GM12878 (cell line): ENCODE measurements around the gene NPL. TPM values are rescaled to one million over a fixed set of nuclear protein-coding genes. Genes with fewer than 3 reads are reported as not detected.

Experiments used
- ATAC-seq: fragments of 200-7000 bp; cut with Tn5 transposase; 3 replicates; pipeline ENCODE4 v1.9.1; 2020; ENCODE audit warnings: mild to moderate bottlenecking, moderate library complexity
- BruUV-seq: library from RNA; stranded (reverse); fragments of 400-500 nt; replicated peaks from 2 replicates; lab custom pipeline; 2021; lab: Mats Ljungman, UMichigan
- CTCF ChIA-PET: fragments of 300-600 bp; sonication (Branson Sonifier 250); formaldehyde crosslinking; extraction: SDS; loops from one replicate; lab custom pipeline; 2021; ENCODE audit warnings: inconsistent platforms; lab: Yijun Ruan, JAX
- POLR2A ChIA-PET: fragments of 350-600 bp; formaldehyde crosslinking; extraction: SDS; loops from one replicate; lab custom pipeline; 2021; ENCODE audit warnings: inconsistent platforms; lab: Charles Lee
- RAD21 ChIA-PET: fragments of 300-600 bp; sonication (Branson Sonifier 250); formaldehyde crosslinking; loops from one replicate; lab custom pipeline; 2023; ENCODE audit warnings: antibody characterized with exemption; ENCODE audit not compliant: unreplicated experiment; lab: Charles Lee
- SMC1A ChIA-PET: fragments of 300-600 bp; sonication (Branson Sonifier 250); formaldehyde crosslinking; loops from one replicate; lab custom pipeline; 2023; ENCODE audit not compliant: unreplicated experiment, uncharacterized antibody; lab: Charles Lee
- DNase-seq: peaks from one replicate; pipeline ENCODE4 v3.0.0-alpha.2; 2011; ENCODE audit warnings: low read depth, low spot score
- FAIRE-seq: peaks from 3 replicates; lab custom pipeline; 2011; peaks lifted over from hg19 to GRCh38; lab: Jason Lieb, UNC
- H2AFZ ChIP-seq: 2 replicates; pipeline ENCODE4 v1.6.0; 2011; ENCODE audit warnings: low read depth, low read length, control low read depth; ENCODE audit not compliant: control insufficient read depth
- H3K27ac ChIP-seq: 2 replicates; pipeline ENCODE4 v1.5.1; 2011; ENCODE audit warnings: control low read depth; ENCODE audit not compliant: control insufficient read depth, insufficient read depth
- H3K27me3 ChIP-seq, 2 experiments: replicated peaks in 1 of 2; 2 replicates each; pipeline versions ENCODE4 v1.6.0 to v1.6.1; 2011; ENCODE audit warnings: low read length in 1 of 2; ENCODE audit not compliant: control insufficient read depth in 2 of 2, insufficient read depth in 2 of 2
- H3K36me3 ChIP-seq, 2 experiments: 2 replicates each; pipeline ENCODE4 v1.5.1; 2011; ENCODE audit warnings: low read length in 1 of 2; ENCODE audit not compliant: control insufficient read depth in 2 of 2, insufficient read depth in 2 of 2
- H3K4me1 ChIP-seq: 2 replicates; pipeline ENCODE4 v1.6.1; 2011; ENCODE audit warnings: mild to moderate bottlenecking, low read length, moderate library complexity, mixed read lengths; ENCODE audit not compliant: control insufficient read depth, insufficient read depth
- H3K4me2 ChIP-seq: 2 replicates; pipeline ENCODE4 v1.6.0; 2011; ENCODE audit warnings: control low read depth; ENCODE audit not compliant: control insufficient read depth, insufficient read depth
- H3K4me3 ChIP-seq: fragments of 200-600 bp; sonication (generic); 2 replicates; pipeline ENCODE4 v1.5.1; 2016
- H3K79me2 ChIP-seq: 2 replicates; pipeline ENCODE4 v1.6.0; 2011; ENCODE audit warnings: low read length; ENCODE audit not compliant: control insufficient read depth, insufficient read depth
- H3K9ac ChIP-seq: 2 replicates; pipeline ENCODE4 v1.8.0; 2011; ENCODE audit warnings: low read length, control low read depth, mixed read lengths; ENCODE audit not compliant: control insufficient read depth, insufficient read depth
- H3K9me3 ChIP-seq: replicated peaks from 3 replicates; pipeline ENCODE4 v1.5.1; 2011; ENCODE audit warnings: mild to moderate bottlenecking, low read length; ENCODE audit not compliant: control insufficient read depth, insufficient read depth
- H4K20me1 ChIP-seq: 2 replicates; pipeline ENCODE4 v1.6.0; 2011; ENCODE audit not compliant: control insufficient read depth, insufficient read depth
- CBFB ChIP-seq: IDR thresholded peaks from 2 replicates; pipeline ENCODE4 v1.6.1; 2016; ENCODE audit warnings: antibody characterized with exemption, low read depth
- DPF2 ChIP-seq: fragments of 450-650 bp; IDR thresholded peaks from 2 replicates; pipeline ENCODE4 v1.6.1; 2017; ENCODE audit warnings: mild to moderate bottlenecking
- E4F1 ChIP-seq: fragments of 450-650 bp; IDR thresholded peaks from 2 replicates; pipeline ENCODE4 v1.6.1; 2018; ENCODE audit warnings: borderline replicate concordance, mild to moderate bottlenecking; ENCODE audit not compliant: partially characterized antibody
- KLF5 ChIP-seq: fragments of 450-650 bp; IDR thresholded peaks from 2 replicates; pipeline ENCODE4 v1.6.1; 2014; ENCODE audit warnings: mild to moderate bottlenecking; ENCODE audit not compliant: partially characterized antibody
- NFYB ChIP-seq: IDR thresholded peaks from 2 replicates; pipeline ENCODE4 v1.6.1; 2011; ENCODE audit warnings: low read depth, mild to moderate bottlenecking, low read length, improper control_type of control experiment, moderate library complexity; ENCODE audit not compliant: insufficient read depth
- PML ChIP-seq: IDR thresholded peaks from 2 replicates; pipeline ENCODE4 v1.6.1; 2012; ENCODE audit warnings: low read length, inconsistent platforms
- ZNF274 ChIP-seq: IDR thresholded peaks from one replicate; pipeline ENCODE4 v1.8.0; 2011; ENCODE audit not compliant: insufficient read length, insufficient read depth
- WGBS: methylation state at CpG from one replicate; pipeline ENCODE4 v1.1.6; 2016; ENCODE audit warnings: low lambda C conversion rate; ENCODE audit not compliant: insufficient replicate concordance, insufficient coverage; ENCODE audit errors: missing lambda C conversion rate; 5-methylcytosine and 5-hydroxymethylcytosine counted together
- in situ Hi-C: fragments of 300-500 bp; cut with MboI; formaldehyde crosslinking; loops from 9 replicates; pipeline ENCODE4 v1.14.3; 2018; ENCODE audit warnings: mixed read lengths
- intact Hi-C: fragments of 100-400 bp; cut with micrococcal nuclease; formaldehyde crosslinking; loops from one replicate; pipeline ENCODE4 v1.14.2; 2022; ENCODE audit not compliant: unreplicated experiment
- polyA plus RNA-seq, 11 experiments: library from polyadenylated mRNA; depleted of rRNA in 4 of 11; unstranded in 6 of 11; stranded (reverse) in 5 of 11; fragments of >200 nt; fragmentation: Nextera tagmentation in 4 of 11; fragmentation: Illumina TruSeq in 1 of 11; extraction: Ambion mirVana in 4 of 11; extraction: Trizol in 1 of 11; gene quantifications; 1 replicate in 1 of 11; 2 replicates in 10 of 11; pipeline versions ENCODE4 v1.2.1 to v1.2.3, GENCODE V29; 2011 to 2016; ENCODE audit warnings: inconsistent platforms in 2 of 11, missing spikeins in 2 of 11, low read depth in 1 of 11
- total RNA-seq, 4 experiments: library from RNA; depleted of rRNA in 3 of 4; stranded (reverse); fragments of >200 nt in 3 of 4; fragmentation: Illumina TruSeq in 1 of 4; extraction: Trizol in 1 of 4; gene quantifications; 2 replicates each; pipeline versions ENCODE4 v1.2.1 to v1.2.3, GENCODE V29; 2013 to 2021
- TF ChIP-seq, protein P1 (sequence below): fragments of 450-650 bp; IDR thresholded peaks from 2 replicates; pipeline ENCODE4 v1.6.1; 2017; ENCODE audit warnings: mild to moderate bottlenecking, low read depth, inconsistent platforms; ENCODE audit not compliant: poor library complexity, severe bottlenecking

The NPL gene
- total and polyA plus RNA-seq, 10 of the 15 experiments (the other 5 are each of a cell fraction or from before 2014, with no cell fraction given) = 5.3 to 19.2 (median 10.0) TPM

- ATAC-seq (no peak), DNase-seq (no peak), FAIRE-seq (no peak)
- Histone ChIP-seq H2AFZ (no peak overlapping the region), H3K4me3 (no peak overlapping the region), H3K4me1 (no peaks in the 10 kb centered on the region), H3K79me2 (no peaks in the 10 kb centered on the region), H3K27me3 (no peaks in the 10 kb centered on the region), H4K20me1 (no peaks in the 10 kb centered on the region), H3K9me3 (no peaks in the 10 kb centered on the region), H3K9ac (no peak overlapping the region), H3K4me2 (no peak overlapping the region), H3K27ac (no peak overlapping the region), H3K36me3 (no peaks in the 10 kb centered on the region)
- no TSS peak for BruUV-seq
- RAD21 ChIA-PET = no interaction called here
- 43% methylated on average over 2 of the region's 2 CpGs for WGBS
- intact Hi-C loops = no loop called here
- TF ChIP-seq CBFB (no peak), DPF2 (no peak), PML (no peak), ZNF274 (no peak), KLF5 (no peak), NFYB (no peak), E4F1 (no peak)
- TF ChIP-seq, protein P1, sequence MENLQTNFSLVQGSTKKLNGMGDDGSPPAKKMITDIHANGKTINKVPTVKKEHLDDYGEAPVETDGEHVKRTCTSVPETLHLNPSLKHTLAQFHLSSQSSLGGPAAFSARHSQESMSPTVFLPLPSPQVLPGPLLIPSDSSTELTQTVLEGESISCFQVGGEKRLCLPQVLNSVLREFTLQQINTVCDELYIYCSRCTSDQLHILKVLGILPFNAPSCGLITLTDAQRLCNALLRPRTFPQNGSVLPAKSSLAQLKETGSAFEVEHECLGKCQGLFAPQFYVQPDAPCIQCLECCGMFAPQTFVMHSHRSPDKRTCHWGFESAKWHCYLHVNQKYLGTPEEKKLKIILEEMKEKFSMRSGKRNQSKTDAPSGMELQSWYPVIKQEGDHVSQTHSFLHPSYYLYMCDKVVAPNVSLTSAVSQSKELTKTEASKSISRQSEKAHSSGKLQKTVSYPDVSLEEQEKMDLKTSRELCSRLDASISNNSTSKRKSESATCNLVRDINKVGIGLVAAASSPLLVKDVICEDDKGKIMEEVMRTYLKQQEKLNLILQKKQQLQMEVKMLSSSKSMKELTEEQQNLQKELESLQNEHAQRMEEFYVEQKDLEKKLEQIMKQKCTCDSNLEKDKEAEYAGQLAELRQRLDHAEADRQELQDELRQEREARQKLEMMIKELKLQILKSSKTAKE = no peak
- POLR2A ChIA-PET = no interaction called here
- in situ Hi-C loops = no loop called here
- SMC1A ChIA-PET = interaction anchor here (1.6 kb wide), 1 partner anchor 25 kb away, joined by 3 read pairs; no protein-coding TSS in a partner anchor
- CTCF ChIA-PET = no interaction called here
These were observed 27.3 kb downstream of the NPL start for GRCh38 chr1:182816863-182817262.
